ENCODE results near the gene HOMER3.

- no peak for TF ChIP-seq EZH2 (IDR thresholded peaks at IDR 0.05; ENCODE audit: insufficient read depth, poor library complexity, severe bottlenecking)
- TF ChIP-seq EZH2phosphoT487 (IDR thresholded peaks at IDR 0.05; ENCODE audit: insufficient read depth, low read depth), result no peak
Observed at GRCh38 chr19:18921593-18921992, 19.4 kb downstream of the HOMER3 start.
